ENCODE results near the gene TESK1.

Gene TESK1

GRCh38 chr9:35615981-35616680, 11.1 kb downstream of the TESK1 start:
- no peak overlapping the region for H3K4me3 ChIP-seq (ENCODE audit: low read depth, low read length)
- no peak for DNase-seq (ENCODE audit: low read depth)
- in situ Hi-C loops (cut with HindIII; ENCODE audit: low sequenced_read_pairs), result no loop called here
- no peak for TF ChIP-seq CTCF (IDR thresholded peaks at IDR 0.05; ENCODE audit: low read depth, low read length, missing control alignments)

- no peak for DNase-seq (ENCODE audit: low read depth)
- no peak for TF ChIP-seq CTCF (IDR thresholded peaks at IDR 0.05; ENCODE audit: low read depth, low read length, missing control alignments)
- in situ Hi-C loops (cut with HindIII; ENCODE audit: low sequenced_read_pairs), result no loop called here
- peak overlapping the region; percentile 29 for H3K4me3 ChIP-seq (ENCODE audit: low read depth, low read length)
These were observed 11.8 kb downstream of the TESK1 start for GRCh38 chr9:35616681-35617459.

GRCh38 chr9:35617548-35617947, 12.5 kb downstream of the TESK1 start:
- H3K4me3 ChIP-seq (ENCODE audit: low read depth, low read length), result no peak overlapping the region
- no peak for DNase-seq (ENCODE audit: low read depth)
- in situ Hi-C loops (cut with HindIII; ENCODE audit: low sequenced_read_pairs), result no loop called here
- no peak for TF ChIP-seq CTCF (IDR thresholded peaks at IDR 0.05; ENCODE audit: low read depth, low read length, missing control alignments)

GRCh38 chr9:35618325-35618727, 13.3 kb downstream of the TESK1 start, which contains the start of gene CD72:
Gene CD72 (minus strand): TSS chr9:35618413. CDS start chr9:35618303, 110 bp downstream.
- TF ChIP-seq CTCF (IDR thresholded peaks at IDR 0.05; ENCODE audit: low read depth, low read length, missing control alignments), result no peak
- no peak for DNase-seq (ENCODE audit: low read depth)
- peak within 1 kb of the TSS; percentile 29 for H3K4me3 ChIP-seq (ENCODE audit: low read depth, low read length)
- in situ Hi-C loops (cut with HindIII; ENCODE audit: low sequenced_read_pairs), result no loop called here

GRCh38 chr9:35618854-35619799, 14.1 kb downstream of the TESK1 start:
- TF ChIP-seq CTCF (IDR thresholded peaks at IDR 0.05; ENCODE audit: low read depth, low read length, missing control alignments), result no peak
- DNase-seq (ENCODE audit: low read depth), result no peak
- in situ Hi-C loops (cut with HindIII; ENCODE audit: low sequenced_read_pairs), result no loop called here
- no peak overlapping the region for H3K4me3 ChIP-seq (ENCODE audit: low read depth, low read length)

- H3K4me3 ChIP-seq (ENCODE audit: low read depth, low read length), result no peak overlapping the region
- in situ Hi-C loops (cut with HindIII; ENCODE audit: low sequenced_read_pairs), result no loop called here
- TF ChIP-seq CTCF (IDR thresholded peaks at IDR 0.05; ENCODE audit: low read depth, low read length, missing control alignments), result no peak
- DNase-seq (ENCODE audit: low read depth), result no peak
These were observed 14.7 kb downstream of the TESK1 start for GRCh38 chr9:35619800-35620158.
